HG02884 (cell line): Measurements from ENCODE around the gene UQCR10.
"Not testable (repeated sequence)": the region's sequence is repeated elsewhere in the genome, so short reads cannot be mapped to it uniquely, and the experiment has no call there.

ENCODE experiments used
- ATAC-seq: cut with Tn5 transposase; IDR thresholded peaks from one replicate; pipeline ENCODE4 v1.9.1; 2021; ENCODE audit warnings: mild to moderate bottlenecking, moderate library complexity; ENCODE audit not compliant: unreplicated experiment

UQCR10 gene

GRCh38 chr22:29735416-29735815 is 31.8 kb upstream of the UQCR10 start:
- ATAC-seq = no peak

DNA sequence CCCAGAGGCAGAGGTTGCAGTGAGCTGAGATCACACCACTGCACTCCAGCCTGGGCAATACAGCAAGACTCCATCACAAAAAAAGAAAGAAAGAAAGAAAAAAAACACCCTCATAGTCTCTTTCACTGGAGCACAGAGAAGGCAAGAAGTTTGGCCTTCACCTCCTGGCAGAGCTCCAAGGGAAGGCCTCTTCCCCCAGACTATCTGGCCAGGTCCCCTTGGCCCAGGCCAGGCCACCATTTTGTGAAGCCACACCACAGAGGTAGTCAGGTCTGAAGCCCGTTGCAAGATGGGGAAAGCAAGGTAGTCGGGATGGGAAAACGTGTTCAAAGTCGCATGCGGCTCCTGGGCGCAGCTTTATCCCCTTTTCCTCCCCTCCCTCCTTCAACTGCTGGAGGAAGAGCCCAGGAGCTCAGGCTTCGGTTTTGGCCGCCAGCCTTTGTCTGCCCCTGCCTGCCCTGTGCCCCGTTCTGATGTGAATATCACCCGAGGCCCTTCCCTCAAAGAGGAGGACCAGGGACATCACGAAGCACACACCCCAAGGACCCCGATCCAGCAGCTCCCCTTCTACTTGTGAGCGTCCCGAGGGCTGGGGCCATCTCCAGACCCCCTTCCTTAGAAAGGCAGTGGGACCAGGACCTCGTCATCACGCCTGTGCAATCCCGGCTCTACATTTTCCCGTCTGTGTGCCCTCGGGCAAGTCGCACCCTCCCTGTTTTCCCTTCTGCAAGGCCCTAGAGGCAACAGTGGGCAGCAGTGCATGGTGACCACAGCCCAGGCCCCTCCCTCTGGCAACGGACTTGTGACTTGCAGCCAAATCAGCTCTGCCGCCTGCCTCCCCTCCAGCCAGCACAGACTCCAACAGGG is 29.7 kb upstream of the UQCR10 start:
- ATAC-seq = no peak

GRCh38 chr22:29738118-29738815 is 28.9 kb upstream of the UQCR10 start:
- ATAC-seq = no peak

- no peak for ATAC-seq
These were observed 27.8 kb upstream of the UQCR10 start for GRCh38 chr22:29739346-29739875.

- no peak for ATAC-seq
These were observed 27.0 kb upstream of the UQCR10 start for GRCh38 chr22:29740216-29740615.

DNA sequence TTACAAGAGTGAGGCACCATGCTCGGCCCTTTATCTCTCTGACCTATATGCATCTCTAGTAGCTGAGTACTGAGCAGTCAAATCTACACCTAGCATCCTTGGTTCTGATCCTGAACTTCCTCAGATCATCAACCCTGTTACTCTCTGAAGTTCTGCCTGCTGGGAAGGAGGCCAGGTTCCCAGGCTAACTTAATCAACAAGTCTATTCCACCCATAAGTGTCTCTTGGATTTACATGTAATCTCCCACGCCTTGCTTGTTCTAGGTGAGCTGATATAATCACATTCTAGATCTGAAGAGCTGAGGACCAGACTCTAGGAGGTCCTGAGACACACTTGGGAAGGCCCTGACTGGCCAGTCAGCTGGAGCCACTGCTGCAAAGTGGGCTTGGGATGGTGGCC is 25.2 kb upstream of the UQCR10 start:
- ATAC-seq = no peak

DNA sequence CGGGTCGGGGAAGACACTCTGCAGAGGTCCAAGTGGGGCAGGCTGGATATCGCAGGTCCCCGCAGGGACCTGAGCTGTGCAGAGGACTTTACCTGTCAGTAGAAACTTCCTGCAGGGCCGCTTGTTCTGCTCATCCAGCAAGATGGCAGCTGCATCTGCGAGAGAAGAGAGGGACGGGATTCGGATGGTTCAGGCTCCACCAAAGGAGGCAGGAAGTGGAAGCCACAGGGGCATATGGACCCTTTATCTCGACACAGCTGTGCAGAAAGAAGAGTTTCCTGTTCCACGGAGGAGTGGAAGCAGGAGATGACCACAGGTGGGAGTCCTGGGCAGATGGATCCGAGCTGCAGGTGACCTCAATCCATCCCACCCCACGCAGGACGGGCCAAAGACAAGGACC is 24.8 kb upstream of the UQCR10 start:
- ATAC-seq = no peak

DNA sequence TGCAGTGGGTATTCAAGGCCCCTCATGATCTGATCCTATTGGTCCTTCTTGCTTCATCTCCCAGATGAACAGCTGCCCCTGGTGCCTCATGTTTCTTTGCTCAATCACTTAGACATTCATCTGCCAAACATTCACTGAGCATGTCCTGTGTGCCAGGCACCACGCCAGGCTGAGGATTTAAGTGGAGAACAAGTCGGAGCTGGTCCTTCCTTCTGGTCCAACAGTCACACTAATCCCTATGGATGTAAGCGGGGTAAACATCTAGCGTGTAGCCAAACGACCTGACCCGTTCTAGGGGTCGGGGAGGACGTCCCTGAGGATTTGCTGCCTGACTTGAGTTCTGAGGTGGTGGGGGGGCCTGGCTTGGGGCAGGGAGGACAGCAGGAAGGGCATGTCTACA is 22.3 kb upstream of the UQCR10 start:
- ATAC-seq = no peak

DNA sequence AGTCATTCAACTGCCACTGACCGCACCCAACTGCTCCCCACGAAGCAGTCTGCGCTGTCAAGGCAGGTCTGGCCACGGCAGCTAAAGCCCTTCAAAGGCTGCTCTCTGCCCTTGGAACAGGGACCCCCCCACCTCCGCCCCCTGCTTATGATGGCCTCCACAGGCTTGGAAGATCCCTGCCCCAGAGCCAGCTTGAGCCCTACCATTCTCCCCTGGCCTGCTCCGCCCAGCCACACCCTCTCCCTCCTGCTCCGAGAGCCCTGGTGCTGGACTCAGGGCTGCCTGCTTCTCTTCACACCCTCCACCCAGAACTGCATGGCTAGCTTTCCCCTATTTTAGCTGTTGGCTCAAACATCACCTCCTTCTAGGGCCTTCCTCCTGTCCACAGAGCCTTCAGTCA is 19.3 kb upstream of the UQCR10 start:
- ATAC-seq = no peak

DNA sequence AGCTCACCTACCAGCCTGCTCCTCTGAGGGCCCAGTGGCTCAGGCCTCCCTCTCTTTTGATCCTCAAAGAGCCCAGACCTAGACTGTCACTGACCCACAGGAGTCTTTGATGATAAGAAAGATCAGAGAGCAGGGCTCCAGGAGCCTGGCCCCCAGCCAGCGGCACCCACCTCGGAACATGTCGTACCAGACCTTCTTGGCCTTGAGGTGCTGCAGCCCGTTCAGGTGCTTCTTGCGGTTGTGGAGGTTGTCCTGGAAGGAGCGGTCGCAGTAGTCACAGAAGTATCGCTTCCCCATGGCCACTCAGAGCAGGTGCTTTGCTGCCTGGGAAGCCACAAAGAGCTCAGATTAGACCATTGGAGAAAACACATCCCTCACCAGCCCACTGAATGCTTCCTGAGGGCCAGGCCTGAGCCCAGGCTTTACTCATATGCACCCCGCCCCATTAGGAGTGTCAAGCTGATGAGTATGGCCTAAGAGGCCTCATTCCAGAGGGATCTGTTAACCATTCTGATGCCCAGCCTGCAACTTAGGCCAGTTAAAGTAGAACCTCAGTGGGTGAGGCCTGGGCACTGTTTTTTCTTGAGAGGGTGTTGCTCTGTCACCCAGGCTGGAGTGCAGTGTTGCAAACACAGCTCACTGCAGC is 18.8 kb upstream of the UQCR10 start:
- ATAC-seq = no peak

DNA sequence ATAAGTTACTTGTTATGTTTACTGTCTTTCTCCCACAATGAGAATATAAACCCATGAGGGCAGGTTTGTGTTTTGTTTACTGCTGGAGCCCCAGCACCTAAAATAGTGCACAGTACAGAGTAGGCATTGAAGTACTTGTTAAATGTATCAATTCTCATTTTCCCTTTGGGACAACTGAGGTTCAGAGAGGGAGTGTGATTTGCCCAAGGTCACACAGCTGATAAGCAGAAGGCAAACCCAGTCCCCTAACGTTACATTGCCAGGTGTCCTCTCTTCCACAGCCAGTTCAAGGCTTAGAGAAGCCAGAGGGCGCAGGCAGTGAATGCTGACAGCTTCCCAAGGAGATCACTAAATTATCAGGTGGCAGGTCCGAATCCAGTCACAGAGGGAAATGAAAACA is 17.1 kb upstream of the UQCR10 start:
- ATAC-seq = no peak

DNA sequence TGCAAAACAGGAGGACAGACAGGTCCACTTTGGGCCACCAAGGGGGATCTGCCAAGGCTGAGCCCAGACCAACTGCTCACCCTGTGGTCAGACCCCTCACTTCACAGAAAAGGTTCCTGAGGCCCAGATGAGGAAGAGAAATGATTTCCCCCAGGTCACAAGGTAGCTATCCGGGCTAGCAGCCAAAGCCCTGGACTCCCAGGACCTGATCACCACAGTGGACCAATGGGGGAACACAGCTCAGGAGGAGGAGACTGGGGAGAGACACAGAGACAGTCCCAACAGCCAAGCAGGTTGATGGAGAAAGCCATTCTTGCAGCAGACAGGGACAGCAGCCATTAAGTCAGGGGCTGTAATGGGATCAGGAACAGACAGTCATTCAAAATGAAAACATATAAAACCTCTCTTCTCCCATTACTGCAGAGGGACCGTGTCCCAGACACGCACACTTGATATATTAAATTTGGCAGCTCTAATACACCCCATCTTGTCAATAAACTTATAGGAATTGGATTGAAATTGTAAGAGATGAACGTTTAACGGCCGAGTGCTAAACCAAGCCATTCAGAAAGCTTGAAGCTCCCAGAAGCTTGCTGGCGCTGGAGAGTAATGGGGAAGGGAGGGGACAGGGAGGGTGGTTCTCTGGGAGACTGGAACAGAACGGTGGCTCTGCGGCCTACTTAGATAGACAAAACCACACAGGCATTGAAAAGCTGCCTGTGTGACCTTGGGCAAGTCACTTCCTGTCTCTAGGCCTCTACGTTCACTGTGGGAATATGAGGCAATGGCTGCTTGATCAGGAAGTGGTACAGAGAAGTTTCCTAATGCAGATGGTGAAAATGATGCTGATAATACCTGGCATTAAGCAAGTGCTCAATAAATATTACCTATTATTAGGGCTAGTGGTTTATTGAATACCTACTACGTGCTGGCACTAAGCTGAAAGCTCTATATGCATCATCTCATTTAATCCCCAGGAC is 16.3 kb upstream of the UQCR10 start:
- no peak for ATAC-seq

- no peak for ATAC-seq
These were observed 15.5 kb upstream of the UQCR10 start for GRCh38 chr22:29751669-29752068.

- ATAC-seq = no peak
These were observed 13.1 kb upstream of the UQCR10 start for GRCh38 chr22:29753808-29754657.

- not testable (repeated sequence) for ATAC-seq
These were observed 12.3 kb upstream of the UQCR10 start for GRCh38 chr22:29754658-29755395.

DNA sequence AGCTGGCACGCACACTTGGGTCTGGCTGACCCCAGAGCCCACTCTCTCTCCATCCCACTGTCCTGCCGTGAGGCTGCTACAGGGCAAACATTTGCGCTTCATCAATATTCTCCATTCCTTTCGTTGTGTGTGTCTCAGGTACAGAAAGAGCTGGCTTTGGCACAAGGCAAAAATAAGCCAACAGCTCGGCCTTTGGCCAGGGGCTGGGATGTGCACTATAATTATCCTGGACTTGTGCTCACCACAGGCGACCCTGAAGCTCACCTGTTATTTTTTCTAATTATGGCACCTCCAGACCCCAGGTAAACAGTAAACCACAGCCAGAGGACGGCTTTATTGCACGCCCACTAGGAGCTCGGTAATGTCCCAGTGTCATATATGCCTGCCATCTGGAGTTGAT is 11.3 kb upstream of the UQCR10 start:
- no peak for ATAC-seq

GRCh38 chr22:29756341-29756740 is 10.8 kb upstream of the UQCR10 start:
- ATAC-seq = no peak

DNA sequence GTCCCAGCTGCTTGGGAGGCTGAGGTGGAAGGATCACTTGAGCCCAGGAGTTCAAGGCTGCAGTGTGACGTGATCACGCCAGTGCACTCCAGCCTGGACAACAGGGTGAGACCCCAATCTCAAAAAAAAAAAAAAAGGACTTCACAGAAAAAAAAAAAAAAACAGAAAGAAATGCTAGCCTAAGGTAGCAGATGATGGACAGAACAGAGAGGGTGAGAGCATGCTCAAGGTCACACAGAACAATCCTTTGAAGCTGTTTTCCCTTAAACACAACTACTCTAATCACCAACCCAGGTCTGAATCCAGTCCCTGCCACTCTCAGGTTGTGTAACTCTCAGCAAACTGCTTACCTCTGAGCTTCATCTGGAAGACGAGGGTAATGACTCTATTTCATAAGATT is 10.1 kb upstream of the UQCR10 start:
- ATAC-seq = no peak

- no peak for ATAC-seq
These were observed 9.0 kb upstream of the UQCR10 start for GRCh38 chr22:29758068-29758622.
